Measurements from ENCODE around the gene TPRX2.
"Not testable (repeated sequence)": the region's sequence is repeated elsewhere in the genome, so short reads cannot be mapped to it uniquely, and the experiment has no call there.

The TPRX2 gene

DNA sequence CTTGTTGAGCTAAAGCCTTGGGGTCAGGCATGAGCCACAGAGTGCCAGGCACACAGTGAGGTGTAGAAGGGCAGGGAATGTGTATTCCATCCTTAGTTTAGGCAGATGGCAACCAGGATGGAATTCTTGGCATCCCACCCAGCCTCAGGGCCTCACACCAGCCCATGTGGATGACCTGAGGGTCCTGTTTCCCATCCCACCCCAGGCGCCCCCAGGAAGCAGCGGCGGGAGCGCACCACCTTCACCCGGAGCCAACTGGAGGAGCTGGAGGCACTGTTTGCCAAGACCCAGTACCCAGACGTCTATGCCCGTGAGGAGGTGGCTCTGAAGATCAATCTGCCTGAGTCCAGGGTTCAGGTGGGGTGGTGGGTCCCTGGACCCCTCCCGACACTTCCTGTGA is 23.0 kb upstream of the TPRX2 start:
- Histone ChIP-seq H3K9ac (ENCODE audit: low read length) (no peak overlapping the region), H3K9me3 (ENCODE audit: control insufficient read depth, low read length) (no peaks in the 10 kb centered on the region), H3K27me3 (replicated peaks; ENCODE audit: control insufficient read depth, insufficient read depth, low read length) (peaks cover 23% of the 10 kb centered on the region), H3K36me3 (ENCODE audit: control insufficient read depth, insufficient read depth, low read length, severe bottlenecking) (no peaks in the 10 kb centered on the region), H3K4me3 (ENCODE audit: low read length) (no peak overlapping the region), H3K4me1 (ENCODE audit: control insufficient read depth, insufficient read depth, low read length) (no peaks in the 10 kb centered on the region)
- no peak for DNase-seq (ENCODE audit: low read depth)

DNA sequence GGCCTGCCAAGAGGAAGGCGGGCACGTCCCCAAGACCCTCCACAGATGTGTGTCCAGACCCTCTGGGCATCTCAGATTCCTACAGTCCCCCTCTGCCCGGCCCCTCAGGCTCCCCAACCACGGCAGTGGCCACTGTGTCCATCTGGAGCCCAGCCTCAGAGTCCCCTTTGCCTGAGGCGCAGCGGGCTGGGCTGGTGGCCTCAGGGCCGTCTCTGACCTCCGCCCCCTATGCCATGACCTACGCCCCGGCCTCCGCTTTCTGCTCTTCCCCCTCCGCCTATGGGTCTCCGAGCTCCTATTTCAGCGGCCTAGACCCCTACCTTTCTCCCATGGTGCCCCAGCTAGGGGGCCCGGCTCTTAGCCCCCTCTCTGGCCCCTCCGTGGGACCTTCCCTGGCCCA is 19.6 kb upstream of the TPRX2 start:
- Histone ChIP-seq H3K27me3 (replicated peaks; ENCODE audit: control insufficient read depth, insufficient read depth, low read length) (peaks cover 35% of the 10 kb centered on the region), H3K4me1 (ENCODE audit: control insufficient read depth, insufficient read depth, low read length) (no peaks in the 10 kb centered on the region), H3K36me3 (ENCODE audit: control insufficient read depth, insufficient read depth, low read length, severe bottlenecking) (no peaks in the 10 kb centered on the region), H3K9ac (ENCODE audit: low read length) (no peak overlapping the region), H3K4me3 (ENCODE audit: low read length) (no peak overlapping the region), H3K9me3 (ENCODE audit: control insufficient read depth, low read length) (no peaks in the 10 kb centered on the region)
- no peak for DNase-seq (ENCODE audit: low read depth)

DNA sequence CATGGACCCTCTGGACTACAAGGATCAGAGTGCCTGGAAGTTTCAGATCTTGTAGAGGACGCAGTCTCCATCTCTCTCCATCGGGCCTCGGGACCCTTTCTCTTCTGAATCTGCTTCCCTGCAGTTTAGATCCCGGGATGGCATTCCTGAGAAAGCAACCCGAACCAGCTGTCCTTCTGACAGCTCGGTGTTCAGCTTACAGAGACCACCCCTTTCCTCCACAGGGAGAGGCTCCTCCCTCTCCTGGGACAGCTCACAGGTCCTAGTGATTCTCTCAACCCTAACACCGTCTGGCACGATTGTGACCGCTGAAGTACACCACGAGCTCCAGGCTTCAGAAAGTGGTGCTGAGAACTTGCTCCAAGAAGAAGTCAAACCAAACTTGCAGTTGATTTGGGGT is 19.1 kb upstream of the TPRX2 start:
- Histone ChIP-seq H3K9ac (ENCODE audit: low read length) (no peak overlapping the region), H3K4me1 (ENCODE audit: control insufficient read depth, insufficient read depth, low read length) (no peaks in the 10 kb centered on the region), H3K27me3 (replicated peaks; ENCODE audit: control insufficient read depth, insufficient read depth, low read length) (peaks cover 35% of the 10 kb centered on the region), H3K36me3 (ENCODE audit: control insufficient read depth, insufficient read depth, low read length, severe bottlenecking) (no peaks in the 10 kb centered on the region), H3K4me3 (ENCODE audit: low read length) (no peak overlapping the region), H3K9me3 (ENCODE audit: control insufficient read depth, low read length) (no peaks in the 10 kb centered on the region)
- DNase-seq (ENCODE audit: low read depth): no peak

DNA sequence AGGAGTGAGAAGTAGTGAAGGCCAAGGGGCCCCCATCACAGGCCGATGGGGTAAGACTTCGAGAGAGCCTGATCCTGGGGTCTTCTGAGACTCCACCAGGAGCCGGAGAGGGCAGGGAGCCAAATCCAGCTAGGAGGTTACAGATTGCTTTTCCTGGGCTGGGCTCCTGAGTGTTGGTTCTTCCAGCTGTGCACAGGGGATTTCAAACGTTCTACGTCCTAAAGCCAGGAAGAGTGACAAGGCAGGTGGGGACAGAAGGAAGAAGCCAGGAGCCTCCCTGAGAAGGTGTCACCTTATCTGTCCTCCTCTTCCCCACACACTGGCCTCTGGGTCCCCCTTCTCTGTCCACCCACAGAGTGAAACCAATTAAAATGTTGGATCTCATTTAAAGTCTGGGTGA is 16.1 kb upstream of the TPRX2 start:
- no peaks in the 10 kb centered on the region for H3K9me3 ChIP-seq (ENCODE audit: control insufficient read depth, low read length)
- H3K27me3 ChIP-seq (replicated peaks; ENCODE audit: control insufficient read depth, insufficient read depth, low read length): peaks cover 34% of the 10 kb centered on the region
- H3K9ac ChIP-seq (ENCODE audit: low read length): no peak overlapping the region
- no peak for DNase-seq (ENCODE audit: low read depth)
- H3K36me3 ChIP-seq (ENCODE audit: control insufficient read depth, insufficient read depth, low read length, severe bottlenecking): no peaks in the 10 kb centered on the region
- H3K4me1 ChIP-seq (ENCODE audit: control insufficient read depth, insufficient read depth, low read length): no peaks in the 10 kb centered on the region
- no peak overlapping the region for H3K4me3 ChIP-seq (ENCODE audit: low read length)

DNA sequence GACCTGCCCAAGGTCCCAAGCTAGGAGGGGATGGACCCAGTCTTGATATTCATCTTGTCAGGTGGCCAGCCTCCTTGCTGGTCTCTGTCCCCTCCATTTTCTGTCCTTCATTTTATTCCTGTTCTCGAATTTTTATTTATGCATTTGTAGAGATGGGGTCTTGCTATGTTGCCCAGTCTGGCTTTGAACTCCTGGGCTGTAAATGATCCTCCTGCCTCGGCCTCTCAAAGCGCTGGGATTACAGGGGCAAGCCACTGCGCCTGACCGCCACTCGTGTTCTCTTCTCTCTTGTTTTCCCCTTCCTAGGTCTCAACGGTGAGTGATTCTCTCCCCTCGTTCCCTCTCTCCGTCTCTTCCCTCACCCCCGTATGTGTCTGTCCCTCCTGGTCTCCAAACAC is 10.6 kb upstream of the TPRX2 start:
- Histone ChIP-seq H3K9me3 (ENCODE audit: control insufficient read depth, low read length) (no peaks in the 10 kb centered on the region), H3K9ac (ENCODE audit: low read length) (no peak overlapping the region), H3K4me3 (ENCODE audit: low read length) (no peak overlapping the region), H3K4me1 (ENCODE audit: control insufficient read depth, insufficient read depth, low read length) (no peaks in the 10 kb centered on the region), H3K27me3 (replicated peaks; ENCODE audit: control insufficient read depth, insufficient read depth, low read length) (peaks cover 43% of the 10 kb centered on the region), H3K36me3 (ENCODE audit: control insufficient read depth, insufficient read depth, low read length, severe bottlenecking) (no peaks in the 10 kb centered on the region)
- no peak for DNase-seq (ENCODE audit: low read depth)

DNA sequence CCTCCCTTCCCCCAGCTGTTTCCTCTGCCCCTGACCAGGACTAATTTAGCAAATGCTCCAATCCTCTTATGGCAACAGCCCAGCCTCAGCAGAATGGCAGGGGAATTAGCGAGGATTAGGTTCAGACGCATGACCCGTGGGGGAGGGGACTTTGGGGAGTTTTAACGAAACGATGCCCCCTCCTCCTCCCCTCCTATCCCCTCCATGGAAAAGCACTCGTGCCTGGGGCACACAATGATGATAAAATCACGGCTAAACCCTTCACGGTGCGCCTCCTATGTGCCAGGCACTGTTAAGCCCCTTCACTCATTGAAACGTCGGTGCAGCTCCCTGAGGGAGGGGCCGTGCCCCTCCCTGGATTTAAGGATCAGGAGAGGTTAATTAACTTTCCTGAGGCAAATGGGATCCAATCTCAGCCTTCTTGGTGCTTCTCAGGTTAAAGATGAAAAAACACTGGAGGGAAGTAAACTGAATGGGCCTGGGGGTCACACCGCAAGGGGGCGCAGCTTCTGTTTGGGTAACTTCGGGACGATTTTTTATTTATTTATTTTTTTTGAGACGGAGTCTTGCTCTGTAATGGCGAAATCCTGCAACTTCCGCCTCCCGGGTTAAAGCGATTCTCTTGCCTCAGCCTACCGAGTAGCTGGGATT is 10.1 kb upstream of the TPRX2 start:
- no peaks in the 10 kb centered on the region for H3K4me1 ChIP-seq (ENCODE audit: control insufficient read depth, insufficient read depth, low read length)
- no peak overlapping the region for H3K4me3 ChIP-seq (ENCODE audit: low read length)
- no peaks in the 10 kb centered on the region for H3K9me3 ChIP-seq (ENCODE audit: control insufficient read depth, low read length)
- H3K9ac ChIP-seq (ENCODE audit: low read length): no peak overlapping the region
- no peaks in the 10 kb centered on the region for H3K36me3 ChIP-seq (ENCODE audit: control insufficient read depth, insufficient read depth, low read length, severe bottlenecking)
- peaks cover 48% of the 10 kb centered on the region for H3K27me3 ChIP-seq (replicated peaks; ENCODE audit: control insufficient read depth, insufficient read depth, low read length)
- DNase-seq (ENCODE audit: low read depth): peak; percentile 21

DNA sequence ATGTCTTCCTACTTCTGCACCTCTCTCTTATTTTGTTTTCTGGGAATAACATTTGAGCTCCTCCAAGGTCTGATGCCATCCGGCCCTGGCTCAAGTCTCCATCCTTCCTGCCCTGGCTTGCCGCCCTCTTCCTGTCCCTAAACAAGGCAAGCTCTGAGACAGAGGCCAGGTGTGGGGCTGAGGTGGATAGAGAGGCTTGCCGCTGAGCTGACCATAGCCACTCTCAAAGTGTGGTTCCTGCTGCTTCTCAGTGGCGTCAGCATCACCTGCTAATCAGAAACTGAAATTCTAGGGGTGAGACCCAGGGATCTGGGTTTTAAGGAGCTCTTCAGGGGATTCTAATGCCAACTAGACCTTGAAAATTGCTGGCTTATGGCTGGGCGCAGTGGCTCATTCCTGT is 6.0 kb upstream of the TPRX2 start:
- H3K9ac ChIP-seq (ENCODE audit: low read length): no peak overlapping the region
- DNase-seq (ENCODE audit: low read depth): no peak
- H3K9me3 ChIP-seq (ENCODE audit: control insufficient read depth, low read length): no peaks in the 10 kb centered on the region
- no peaks in the 10 kb centered on the region for H3K4me1 ChIP-seq (ENCODE audit: control insufficient read depth, insufficient read depth, low read length)
- peaks cover 56% of the 10 kb centered on the region for H3K27me3 ChIP-seq (replicated peaks; ENCODE audit: control insufficient read depth, insufficient read depth, low read length)
- no peak overlapping the region for H3K4me3 ChIP-seq (ENCODE audit: low read length)
- no peaks in the 10 kb centered on the region for H3K36me3 ChIP-seq (ENCODE audit: control insufficient read depth, insufficient read depth, low read length, severe bottlenecking)

DNA sequence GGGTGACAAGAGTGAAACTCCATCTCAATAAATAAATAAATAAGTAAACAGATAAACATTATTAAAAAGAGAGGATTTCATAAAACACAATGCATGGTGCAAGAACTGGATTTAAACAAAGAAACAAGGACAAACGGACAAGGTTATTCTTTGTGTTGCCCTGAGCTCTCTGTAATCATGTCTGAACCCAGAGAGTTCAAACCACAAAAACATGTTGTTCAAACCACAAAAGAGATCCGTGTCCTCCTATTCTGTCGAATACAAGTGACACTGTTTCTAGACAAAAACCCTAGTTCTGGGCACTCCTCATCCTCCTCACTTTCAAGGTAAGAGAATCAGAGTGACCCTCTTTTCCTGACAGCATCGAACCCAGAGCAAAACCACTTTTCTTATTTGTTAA is 4.6 kb upstream of the TPRX2 start:
- DNase-seq (ENCODE audit: low read depth): no peak
- no peaks in the 10 kb centered on the region for H3K9me3 ChIP-seq (ENCODE audit: control insufficient read depth, low read length)

DNA sequence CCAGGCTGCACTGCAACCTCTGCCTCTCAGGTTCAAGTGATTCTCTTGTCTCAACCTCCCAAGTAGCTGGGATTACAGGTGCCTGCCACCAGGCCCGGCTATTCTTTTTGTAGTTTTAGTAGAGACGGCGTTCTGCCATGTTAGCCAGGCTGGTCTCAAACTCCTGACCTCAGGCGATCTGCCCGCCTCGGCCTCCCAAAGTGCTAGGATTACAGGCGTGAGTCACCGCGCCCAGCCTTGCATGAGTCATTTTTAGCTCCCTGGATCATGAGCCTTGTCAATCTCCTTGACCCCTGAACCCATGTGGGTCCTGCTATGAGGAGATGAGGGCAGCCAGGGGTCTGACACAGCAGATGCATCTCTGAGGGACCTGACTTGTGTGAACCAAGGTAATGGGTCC is 804 bp upstream of the TPRX2 start:
- peaks cover 30% of the 10 kb centered on the region for H3K27me3 ChIP-seq (replicated peaks; ENCODE audit: control insufficient read depth, insufficient read depth, low read length)
- DNase-seq (ENCODE audit: low read depth); H3K4me3 ChIP-seq (ENCODE audit: low read length); H3K9me3 ChIP-seq (ENCODE audit: control insufficient read depth, low read length); H3K9ac ChIP-seq (ENCODE audit: low read length); H3K4me1 ChIP-seq (ENCODE audit: control insufficient read depth, insufficient read depth, low read length); H3K36me3 ChIP-seq (ENCODE audit: control insufficient read depth, insufficient read depth, low read length, severe bottlenecking): not testable (repeated sequence)

More for the DNA sequence above, 4.6 kb upstream of the TPRX2 start:
- no peaks in the 10 kb centered on the region for H3K36me3 ChIP-seq (ENCODE audit: control insufficient read depth, insufficient read depth, low read length, severe bottlenecking)
- peaks cover 46% of the 10 kb centered on the region for H3K27me3 ChIP-seq (replicated peaks; ENCODE audit: control insufficient read depth, insufficient read depth, low read length)
- no peak overlapping the region for H3K4me3 ChIP-seq (ENCODE audit: low read length)
- no peak overlapping the region for H3K9ac ChIP-seq (ENCODE audit: low read length)
- no peaks in the 10 kb centered on the region for H3K4me1 ChIP-seq (ENCODE audit: control insufficient read depth, insufficient read depth, low read length)

DNA sequence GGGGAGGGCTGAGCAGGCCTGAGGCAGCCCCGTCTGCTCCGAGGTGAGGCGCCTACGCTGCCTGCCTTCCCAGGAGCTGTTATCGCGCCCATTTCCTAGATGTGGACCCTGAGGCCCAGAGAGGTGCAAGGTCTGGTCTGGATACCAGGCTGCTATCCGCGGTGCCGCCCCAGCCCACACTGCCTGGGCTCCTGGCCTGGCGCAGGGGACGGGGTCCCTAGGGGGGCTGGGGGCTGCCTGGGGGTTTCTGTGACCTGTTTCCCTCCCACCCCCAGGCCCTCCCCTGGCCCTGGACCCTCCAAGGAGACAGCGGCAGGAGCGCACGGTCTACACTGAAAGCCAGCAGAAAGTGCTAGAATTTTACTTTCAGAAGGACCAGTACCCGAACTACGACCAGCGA is 803 bp downstream of the TPRX2 start:
- not testable (repeated sequence) for H3K9me3 ChIP-seq (ENCODE audit: control insufficient read depth, low read length); DNase-seq (ENCODE audit: low read depth)

DNA sequence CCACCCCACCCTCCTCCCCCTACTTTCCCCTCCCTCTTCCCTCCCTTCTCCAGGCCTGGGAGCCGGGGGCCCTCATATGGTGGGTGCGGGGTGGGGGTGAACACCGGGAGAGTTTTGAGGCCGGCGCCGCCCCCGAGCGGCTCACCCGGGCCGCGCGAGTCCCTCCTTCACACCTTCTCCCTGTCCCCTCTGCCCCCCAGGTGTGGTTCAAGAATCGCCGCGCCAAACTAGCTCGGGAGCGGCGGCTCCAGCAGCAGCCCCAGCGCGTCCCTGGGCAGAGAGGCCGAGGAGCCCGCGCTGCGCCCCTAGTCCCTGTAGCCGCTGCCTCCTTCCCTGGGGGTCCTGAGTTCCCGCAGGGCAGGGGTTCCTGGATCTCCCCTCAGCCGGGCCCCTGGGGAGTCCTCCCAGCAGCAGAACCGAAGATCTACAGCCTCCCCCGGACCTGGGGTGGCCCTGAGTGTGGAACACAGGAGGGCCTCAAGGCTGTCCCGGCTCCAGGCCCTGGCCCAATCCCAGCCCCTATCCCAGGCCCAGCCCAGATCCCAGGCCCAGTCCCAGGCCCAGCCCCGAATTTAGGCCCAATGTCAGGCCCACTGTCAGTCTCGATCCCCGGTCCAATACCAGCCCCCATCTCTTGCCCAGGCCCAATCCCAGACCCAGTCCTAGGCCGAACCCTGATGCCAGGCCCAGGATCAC is 1.7 kb downstream of the TPRX2 start:
- Histone ChIP-seq H3K9ac (ENCODE audit: low read length) (no peak overlapping the region), H3K4me3 (ENCODE audit: low read length) (no peak overlapping the region), H3K4me1 (ENCODE audit: control insufficient read depth, insufficient read depth, low read length) (no peaks in the 10 kb centered on the region), H3K36me3 (ENCODE audit: control insufficient read depth, insufficient read depth, low read length, severe bottlenecking) (no peaks in the 10 kb centered on the region), H3K27me3 (replicated peaks; ENCODE audit: control insufficient read depth, insufficient read depth, low read length) (peaks cover 21% of the 10 kb centered on the region), H3K9me3 (ENCODE audit: control insufficient read depth, low read length) (peaks cover 5% of the 10 kb centered on the region)
- no peak for DNase-seq (ENCODE audit: low read depth)

More for the DNA sequence above, 803 bp downstream of the TPRX2 start:
- peaks cover 17% of the 10 kb centered on the region for H3K27me3 ChIP-seq (replicated peaks; ENCODE audit: control insufficient read depth, insufficient read depth, low read length)
- H3K4me3 ChIP-seq (ENCODE audit: low read length); H3K9ac ChIP-seq (ENCODE audit: low read length); H3K36me3 ChIP-seq (ENCODE audit: control insufficient read depth, insufficient read depth, low read length, severe bottlenecking); H3K4me1 ChIP-seq (ENCODE audit: control insufficient read depth, insufficient read depth, low read length): not testable (repeated sequence)

DNA sequence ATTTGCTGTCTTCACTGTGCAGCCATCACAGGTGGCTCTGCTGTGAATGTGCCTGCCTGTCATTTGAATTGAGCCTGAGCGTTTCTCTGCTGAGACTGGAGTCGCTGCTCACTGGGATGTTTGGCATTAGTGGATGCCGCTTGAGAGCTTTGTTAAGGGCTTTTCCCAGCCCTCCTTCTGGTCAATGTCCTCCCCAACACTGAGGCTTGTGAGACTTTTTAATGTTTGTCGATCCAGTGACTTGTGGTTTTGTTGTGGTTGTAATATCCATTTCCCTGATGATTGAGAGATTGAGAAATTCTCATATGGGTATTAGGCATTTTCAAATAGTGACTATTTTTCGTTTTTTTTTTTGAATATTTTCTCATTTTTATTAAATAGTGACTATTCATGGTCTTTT is 2.6 kb downstream of the TPRX2 start:
- no peak for DNase-seq (ENCODE audit: low read depth)
- no peak overlapping the region for H3K4me3 ChIP-seq (ENCODE audit: low read length)
- H3K4me1 ChIP-seq (ENCODE audit: control insufficient read depth, insufficient read depth, low read length): no peaks in the 10 kb centered on the region

More for the DNA sequence above, 2.6 kb downstream of the TPRX2 start:
- H3K9me3 ChIP-seq (ENCODE audit: control insufficient read depth, low read length): peaks cover 5% of the 10 kb centered on the region
- no peak overlapping the region for H3K9ac ChIP-seq (ENCODE audit: low read length)
- H3K27me3 ChIP-seq (replicated peaks; ENCODE audit: control insufficient read depth, insufficient read depth, low read length): peaks cover 14% of the 10 kb centered on the region
- H3K36me3 ChIP-seq (ENCODE audit: control insufficient read depth, insufficient read depth, low read length, severe bottlenecking): no peaks in the 10 kb centered on the region
